K562 (cell line): ENCODE data around the gene LARP4B. TPM values are rescaled to one million over a fixed set of nuclear protein-coding genes. Genes with fewer than 3 reads are reported as not detected.

ENCODE experiments used
- ATAC-seq: fragments of 200-7000 bp; cut with Tn5 transposase; 3 replicates; pipeline ENCODE4 v1.9.1; 2020; ENCODE audit warnings: moderate library complexity
- BruUV-seq: library from RNA; stranded (reverse); fragments of 400-500 nt; replicated peaks from 2 replicates; lab custom pipeline; 2021; lab: Mats Ljungman, UMichigan
- CTCF ChIA-PET: fragments of 300-600 bp; formaldehyde crosslinking; extraction: SDS; loops from one replicate; lab custom pipeline; 2021; ENCODE audit warnings: low intra/inter-chr PET ratio; lab: Yijun Ruan, JAX
- POLR2A ChIA-PET: fragments of 300-600, 350-650 bp; sonication (Branson Sonifier 250); formaldehyde crosslinking; extraction: SDS; loops from one replicate; lab custom pipeline; 2021; ENCODE audit warnings: antibody characterized with exemption, inconsistent platforms; lab: Yijun Ruan, JAX
- DNase-seq, 4 experiments: peaks; one replicate each; pipeline versions ENCODE4 v3.0.0 to v3.0.0-alpha.2; 2011 to 2018; ENCODE audit warnings: low spot score in 3 of 4, mixed read lengths in 3 of 4; ENCODE audit errors: extremely low read depth in 1 of 4
- FAIRE-seq: peaks from 2 replicates; lab custom pipeline; 2011; peaks lifted over from hg19 to GRCh38; lab: Jason Lieb, UNC
- H2AFZ ChIP-seq: 2 replicates; pipeline ENCODE4 v1.6.0; 2011; ENCODE audit warnings: low read depth, low read length, control low read depth, inconsistent platforms
- H3K27ac ChIP-seq: fragments of 200-600 bp; 3 replicates; pipeline ENCODE4 v1.8.0; 2011; ENCODE audit warnings: low read depth, mild to moderate bottlenecking, control low read depth, inconsistent platforms, low read length, moderate library complexity, mixed read lengths; ENCODE audit errors: extremely low read depth
- H3K27me3 ChIP-seq, 2 experiments: fragments of 300-600 bp in 1 of 2; 2 replicates in 1 of 2; 3 replicates in 1 of 2; pipeline versions ENCODE4 v1.6.0 to v1.8.0; 2011; ENCODE audit warnings: inconsistent platforms in 2 of 2, low read length in 2 of 2, mild to moderate bottlenecking in 1 of 2, mixed read lengths in 1 of 2, moderate library complexity in 1 of 2; ENCODE audit not compliant: control insufficient read depth in 2 of 2, insufficient read depth in 2 of 2
- H3K36me3 ChIP-seq: fragments of 300-600 bp; 3 replicates; pipeline ENCODE4 v1.8.0; 2011; ENCODE audit warnings: mild to moderate bottlenecking, low read length, inconsistent platforms; ENCODE audit not compliant: control insufficient read depth, insufficient read depth
- H3K4me1 ChIP-seq, 2 experiments: fragments of 200-600 bp in 1 of 2; replicated peaks in 1 of 2; 2 replicates in 1 of 2; 3 replicates in 1 of 2; pipeline versions ENCODE4 v1.5.1 to v1.8.0; 2011; ENCODE audit warnings: inconsistent platforms in 2 of 2, low read length in 2 of 2, mild to moderate bottlenecking in 1 of 2, mixed read lengths in 1 of 2, moderate library complexity in 1 of 2; ENCODE audit not compliant: control insufficient read depth in 2 of 2, insufficient read depth in 2 of 2
- H3K4me2 ChIP-seq: 2 replicates; pipeline ENCODE4 v1.6.1; 2011; ENCODE audit warnings: low read length, control low read depth, inconsistent platforms, mixed read lengths; ENCODE audit not compliant: insufficient read depth
- H3K4me3 ChIP-seq: fragments of 200-600 bp; sonication (generic), shearing (Covaris generic); 2 replicates; pipeline ENCODE4 v1.5.1; 2016; ENCODE audit warnings: control low read depth, inconsistent platforms
- H3K79me2 ChIP-seq: fragments of 200-600 bp; 3 replicates; pipeline ENCODE4 v1.8.0; 2011; ENCODE audit warnings: low read length, inconsistent platforms; ENCODE audit not compliant: control insufficient read depth, insufficient read depth
- H3K9ac ChIP-seq, 2 experiments: 2 replicates each; pipeline versions ENCODE4 v1.6.0 to v1.6.1; 2011; ENCODE audit warnings: low read depth in 2 of 2, low read length in 2 of 2, control low read depth in 1 of 2, inconsistent platforms in 1 of 2, mild to moderate bottlenecking in 1 of 2, mixed read lengths in 1 of 2; ENCODE audit not compliant: insufficient read depth in 1 of 2
- H3K9me1 ChIP-seq: one replicate; pipeline ENCODE4 v1.6.0; 2011; ENCODE audit warnings: inconsistent platforms, mild to moderate bottlenecking, low read length, moderate library complexity; ENCODE audit not compliant: control insufficient read depth, insufficient read depth
- H3K9me3 ChIP-seq: replicated peaks from 2 replicates; pipeline ENCODE4 v1.5.1; 2011; ENCODE audit warnings: low read depth, low read length, inconsistent platforms; ENCODE audit not compliant: control insufficient read depth, insufficient read depth
- H4K20me1 ChIP-seq: replicated peaks from 2 replicates; pipeline ENCODE4 v1.6.1; 2011; ENCODE audit warnings: low read length, inconsistent platforms, mixed read lengths; ENCODE audit not compliant: control insufficient read depth, insufficient read depth
- ARNT ChIP-seq, 2 experiments: fragments of 450-650 bp; IDR thresholded peaks; 2 replicates each; pipeline ENCODE4 v1.6.1; 2016; ENCODE audit warnings: mild to moderate bottlenecking in 1 of 2
- CBFA2T3 ChIP-seq: fragments of 450-650 bp; IDR thresholded peaks from 2 replicates; pipeline ENCODE4 v1.6.1; 2017
- CBX1 ChIP-seq: sonication (generic); IDR thresholded peaks from 2 replicates; pipeline ENCODE4 v1.6.1; 2016; ENCODE audit warnings: antibody characterized with exemption, low read depth, mild to moderate bottlenecking
- EP300 ChIP-seq: IDR thresholded peaks from 2 replicates; pipeline ENCODE4 v1.6.1; 2012; ENCODE audit warnings: low read length, improper control_type of control experiment
- FOXJ2 ChIP-seq: fragments of 200-800 bp; sonication (Bioruptor generic); IDR thresholded peaks from 2 replicates; pipeline ENCODE4 v1.6.1; 2016; ENCODE audit warnings: missing genetic modification characterization, missing compliant biosample characterization
- LEF1 ChIP-seq: fragments of 450-650 bp; IDR thresholded peaks from 2 replicates; pipeline ENCODE4 v1.6.1; 2016; ENCODE audit warnings: mild to moderate bottlenecking
- MLLT1 ChIP-seq, 2 experiments: fragments of 450-650 bp; IDR thresholded peaks; 2 replicates each; pipeline ENCODE4 v1.6.1; 2016
- NCOA1 ChIP-seq: fragments of 450-650 bp; IDR thresholded peaks from 2 replicates; pipeline ENCODE4 v1.6.1; 2016; ENCODE audit warnings: low read depth
- SRF ChIP-seq, 2 experiments: fragments of 250-450, 450-650 bp in 1 of 2; sonication (Bioruptor Pico) in 1 of 2; sonication (generic) in 1 of 2; formaldehyde crosslinking; IDR thresholded peaks; 2 replicates each; pipeline versions ENCODE4 v1.5.0 to v1.5.1; 2020 to 2022; ENCODE audit warnings: mild to moderate bottlenecking in 1 of 2, missing genetic modification reagents in 1 of 2
- TRIM24 ChIP-seq, 2 experiments: fragments of 450-650 bp; IDR thresholded peaks; 2 replicates each; pipeline ENCODE4 v1.6.1; 2016
- WGBS: fragments of 100-300 bp; shearing (Covaris generic); methylation state at CpG from one replicate; pipeline ENCODE4 v1.1.6; 2016; ENCODE audit warnings: low coverage, mixed read lengths; ENCODE audit not compliant: insufficient coverage; ENCODE audit errors: missing lambda C conversion rate; 5-methylcytosine and 5-hydroxymethylcytosine counted together
- in situ Hi-C: fragments of 300-500 bp; cut with MboI; formaldehyde crosslinking; loops from 4 replicates; pipeline ENCODE4 v1.15.0; 2018; ENCODE audit warnings: inconsistent platforms, mixed read lengths
- intact Hi-C: fragments of 100-400 bp; cut with micrococcal nuclease; formaldehyde crosslinking; loops from 2 replicates; pipeline ENCODE4 v1.14.2; 2022
- polyA plus RNA-seq, 8 experiments: library from polyadenylated mRNA; depleted of rRNA in 4 of 8; stranded (reverse) in 5 of 8; unstranded in 3 of 8; fragments of >200 nt; fragmentation: Nextera tagmentation in 2 of 8; fragmentation: Illumina TruSeq in 1 of 8; extraction: Ambion mirVana in 2 of 8; extraction: Trizol in 1 of 8; gene quantifications; 2 replicates each; pipeline versions ENCODE4 v1.2.1 to v1.2.3, GENCODE V29; 2011 to 2014; ENCODE audit warnings: inconsistent platforms in 1 of 8, missing spikeins in 1 of 8
- total RNA-seq, 7 experiments: library from RNA; depleted of rRNA in 6 of 7; stranded (reverse); fragments of >200 nt in 6 of 7; fragmentation: Illumina TruSeq in 2 of 7; extraction: Trizol in 2 of 7; gene quantifications; 2 replicates each; pipeline versions ENCODE4 v1.2.1 to v1.2.3, GENCODE V29; 2011 to 2021; ENCODE audit warnings: low replicate concordance in 1 of 7
- TF ChIP-seq, protein P1 (sequence below): fragments of 450-650 bp; IDR thresholded peaks from 2 replicates; pipeline ENCODE4 v1.6.1; 2016

LARP4B gene
- total and polyA plus RNA-seq, 9 of the 15 experiments (the other 6 are each of a cell fraction or from before 2014, with no cell fraction given) = 11.8 to 130 (median 42.6) TPM

DNA sequence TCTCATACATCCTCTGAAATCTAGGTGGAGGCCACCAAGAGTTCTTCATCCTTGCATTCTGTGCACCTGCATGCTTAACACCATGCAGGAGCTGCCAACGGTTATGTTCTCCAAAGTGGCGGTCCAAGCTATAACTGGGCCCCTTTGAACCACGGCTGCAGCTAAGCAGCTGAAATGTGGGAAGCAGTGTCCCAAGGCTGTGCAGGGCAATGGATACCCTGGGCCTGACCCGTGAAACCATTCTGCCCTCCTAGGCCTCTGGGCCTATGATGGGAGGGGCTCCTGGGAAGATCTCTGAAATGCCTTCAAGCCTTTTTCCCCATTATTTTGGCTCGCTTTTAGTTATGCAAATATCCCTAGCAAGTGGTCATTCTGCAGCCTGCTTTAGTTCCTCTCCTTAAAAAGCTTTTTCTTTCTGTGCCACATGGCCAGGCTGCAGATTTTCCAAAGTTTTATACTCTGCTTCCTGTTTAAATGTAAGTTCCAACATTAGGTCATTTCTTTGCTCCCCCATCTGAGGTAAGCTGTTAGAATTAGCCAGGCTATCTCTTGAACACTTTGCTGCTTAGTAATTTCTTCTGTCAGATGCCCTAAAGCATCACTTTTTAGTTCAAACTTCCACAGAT is 49.1 kb upstream of the LARP4B start (continued):
- TF ChIP-seq FOXJ2 (tag) (no peak), SRF (CRISPR knock-in tag; IDR thresholded peaks at IDR 0.05) (no peak), NCOA1 (no peak), CBFA2T3 (no peak)
- TF ChIP-seq, all 486 proteins: peak for 6

DNA sequence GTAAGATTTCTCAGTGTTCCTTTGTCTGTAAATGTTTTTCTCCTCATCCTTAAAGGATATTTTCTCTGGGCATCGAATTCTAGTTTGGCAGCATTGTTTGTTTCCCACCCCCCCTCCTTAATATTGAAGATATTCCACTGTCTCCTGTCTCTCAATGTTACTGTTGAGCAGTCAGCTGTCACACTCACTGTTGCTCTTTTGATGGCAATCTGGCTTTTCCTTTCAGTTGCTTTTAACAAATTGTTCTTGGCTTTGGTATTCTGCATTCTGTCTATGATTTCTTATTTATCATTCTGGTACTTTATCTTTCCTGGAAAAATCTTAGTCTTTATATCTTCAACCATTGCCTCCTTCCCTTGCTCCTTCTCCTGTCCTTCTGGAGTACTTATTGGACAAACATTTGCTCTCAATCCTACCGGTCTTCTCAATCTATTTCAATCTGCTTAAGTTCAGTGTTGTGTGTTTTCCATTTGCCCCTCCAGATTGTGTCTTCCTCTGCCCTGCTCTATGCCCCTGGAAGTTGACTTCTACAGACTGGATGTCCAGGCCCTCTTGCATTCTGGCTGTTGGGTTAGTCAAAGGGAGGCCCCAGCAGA is 47.4 kb upstream of the LARP4B start:
- 25% methylated on average over 2 of the region's 2 CpGs for WGBS
- no peak for ATAC-seq
- no peak overlapping the region for H3K4me3 ChIP-seq
- intact Hi-C loops = no loop called here
- no peak overlapping the region for H3K9ac ChIP-seq
- no peaks in the 10 kb centered on the region for H4K20me1 ChIP-seq
- ChIA-PET POLR2A (interaction anchor here (0.7 kb wide), 1 partner anchor 9 kb away, joined by 3 read pairs; the partner anchor contains the start of gene GTPBP4), CTCF (no interaction called here)
- H2AFZ ChIP-seq = no peak overlapping the region
- BruUV-seq = no TSS peak
- DNase-seq = no peak
- no peaks in the 10 kb centered on the region for H3K36me3 ChIP-seq
- in situ Hi-C loops = no loop called here
- no peaks in the 10 kb centered on the region for H3K27me3 ChIP-seq
- no peaks in the 10 kb centered on the region for H3K79me2 ChIP-seq
- no peaks in the 10 kb centered on the region for H3K4me1 ChIP-seq
- no peaks in the 10 kb centered on the region for H3K9me1 ChIP-seq
- no peak overlapping the region for H3K4me2 ChIP-seq
- peak; percentile 75 for FAIRE-seq
- peaks cover 24% of the 10 kb centered on the region for H3K9me3 ChIP-seq
- H3K27ac ChIP-seq = no peak overlapping the region
- TF ChIP-seq CBX1 = peak; percentile 91; the same call in 1 of the 2 replicates
- TF ChIP-seq ARNT (IDR thresholded peaks at IDR 0.05) = peak in 1 of 2 experiments; percentile 27; a peak in 1 of 4 replicates
- TF ChIP-seq TRIM24 (IDR thresholded peaks at IDR 0.05) = peak in 1 of 2 experiments; percentile 91; a peak in 2 of 4 replicates
- TF ChIP-seq, protein P1, sequence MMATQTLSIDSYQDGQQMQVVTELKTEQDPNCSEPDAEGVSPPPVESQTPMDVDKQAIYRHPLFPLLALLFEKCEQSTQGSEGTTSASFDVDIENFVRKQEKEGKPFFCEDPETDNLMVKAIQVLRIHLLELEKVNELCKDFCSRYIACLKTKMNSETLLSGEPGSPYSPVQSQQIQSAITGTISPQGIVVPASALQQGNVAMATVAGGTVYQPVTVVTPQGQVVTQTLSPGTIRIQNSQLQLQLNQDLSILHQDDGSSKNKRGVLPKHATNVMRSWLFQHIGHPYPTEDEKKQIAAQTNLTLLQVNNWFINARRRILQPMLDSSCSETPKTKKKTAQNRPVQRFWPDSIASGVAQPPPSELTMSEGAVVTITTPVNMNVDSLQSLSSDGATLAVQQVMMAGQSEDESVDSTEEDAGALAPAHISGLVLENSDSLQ = peak; percentile 41; the same call in 1 of the 2 replicates
- TF ChIP-seq EP300 = no peak
- TF ChIP-seq LEF1 = no peak
- TF ChIP-seq MLLT1 (IDR thresholded peaks at IDR 0.05) = 0 out of 4 replicates have a peak, but pooled peaks of 1 of the 2 experiments have one; percentile 20
